Breast epithelium (tissue), 4 donors: Measurements from ENCODE around the gene CENPA. TPM values are rescaled to one million over a fixed set of nuclear protein-coding genes. Genes with fewer than 3 reads are reported as not detected.

ENCODE experiments used
- DNase-seq, 2 donors: peaks; one replicate each; pipeline ENCODE4 v3.0.0-alpha.2; 2019; ENCODE audit warnings: low spot score in 2 of 2
- H3K27ac ChIP-seq, 2 donors: fragments of 200-600 bp; sonication (generic) in 1 of 2; one replicate each; pipeline ENCODE4 v1.5.1; 2016 to 2019; ENCODE audit warnings: mild to moderate bottlenecking in 1 of 2
- H3K27me3 ChIP-seq, 2 donors: fragments of 200-600 bp; sonication (generic) in 1 of 2; one replicate each; pipeline versions ENCODE4 v1.5.1 to v1.6.0; 2017 to 2019; ENCODE audit warnings: control low read depth in 1 of 2, mild to moderate bottlenecking in 1 of 2
- H3K36me3 ChIP-seq: fragments of 200-600 bp; one replicate; pipeline ENCODE4 v1.5.1; 2019
- H3K4me1 ChIP-seq, 2 donors: fragments of 200-600 bp; sonication (generic); one replicate each; pipeline ENCODE4 v1.5.1; 2016 to 2019; ENCODE audit warnings: control low read depth in 1 of 2
- H3K4me3 ChIP-seq, 3 donors: fragments of 200-600 bp; sonication (generic); 1 replicate in 2 of 3; 2 replicates in 1 of 3; pipeline ENCODE4 v1.5.1; 2016 to 2019; ENCODE audit warnings: mild to moderate bottlenecking in 3 of 3, moderate library complexity in 2 of 3
- H3K9me3 ChIP-seq, 2 donors: fragments of 200-600 bp; sonication (generic) in 1 of 2; one replicate each; pipeline ENCODE4 v1.5.1; 2016 to 2019; ENCODE audit warnings: control low read depth in 1 of 2
- CTCF ChIP-seq, 3 donors: fragments of 450-650 bp; IDR thresholded peaks; one replicate each; pipeline ENCODE4 v1.5.1; 2016 to 2017; ENCODE audit warnings: antibody characterized with exemption in 3 of 3, mild to moderate bottlenecking in 3 of 3, moderate library complexity in 3 of 3
- POLR2A ChIP-seq: fragments of 450-650 bp; IDR thresholded peaks from one replicate; pipeline ENCODE4 v1.6.1; 2016; ENCODE audit warnings: antibody characterized with exemption, mild to moderate bottlenecking, moderate library complexity
- POLR2AphosphoS5 ChIP-seq, 3 donors: sonication (generic); formaldehyde crosslinking; IDR thresholded peaks; one replicate each; pipeline ENCODE4 v1.6.1; 2017; ENCODE audit warnings: antibody characterized with exemption in 3 of 3
- intact Hi-C: fragments of 100-400 bp; cut with DNase I; formaldehyde crosslinking; loops from one replicate; pipeline ENCODE4 v1.15.1; 2023; ENCODE audit warnings: low total_unique reads
- total RNA-seq, 3 donors: library from RNA; depleted of rRNA; stranded (reverse); fragments of >200 nt; gene quantifications; one replicate each; pipeline ENCODE4 v1.1.0, GENCODE V29; 2016

CENPA gene
- total RNA-seq, 3 donors from 2014 or later, result 0.64 TPM; not detected in 2

GRCh38 chr2:26772064-26773001 lies 13.5 kb upstream of the CENPA start:
- intact Hi-C loops, result no loop called here
- Histone ChIP-seq H3K27ac (peak overlapping the region; percentile 90 to 97), H3K4me1 (peaks cover 24 to 34% of the 10 kb centered on the region in 2 donors), H3K27me3 (no peaks in the 10 kb centered on the region), H3K9me3 (no peaks in the 10 kb centered on the region), H3K4me3 (no peak overlapping the region), H3K36me3 (no peaks in the 10 kb centered on the region)
- DNase-seq, result peak; percentile 94 to 95
- TF ChIP-seq POLR2A (no peak), CTCF (IDR thresholded peaks at IDR 0.05) (no peak), POLR2AphosphoS5 (IDR thresholded peaks at IDR 0.05) (peak; percentile 89 to 99 (median 93))

- Histone ChIP-seq H3K4me1 (peaks cover 11 to 15% of the 10 kb centered on the region in 2 donors), H3K27me3 (no peaks in the 10 kb centered on the region), H3K27ac (peak overlapping the region in 1 of 2 donors; percentile 20), H3K4me3 (no peak overlapping the region), H3K36me3 (peaks cover 20% of the 10 kb centered on the region), H3K9me3 (no peaks in the 10 kb centered on the region)
- TF ChIP-seq POLR2AphosphoS5 (IDR thresholded peaks at IDR 0.05) (no peak), POLR2A (no peak), CTCF (IDR thresholded peaks at IDR 0.05) (no peak)
- DNase-seq, result no peak
- intact Hi-C loops, result no loop called here
Measured at GRCh38 chr2:26776195-26776800, 9.6 kb upstream of the CENPA start.

- TF ChIP-seq CTCF (IDR thresholded peaks at IDR 0.05) (no peak), POLR2AphosphoS5 (IDR thresholded peaks at IDR 0.05) (no peak), POLR2A (no peak)
- intact Hi-C loops, result no loop called here
- Histone ChIP-seq H3K4me3 (no peak overlapping the region), H3K9me3 (no peaks in the 10 kb centered on the region), H3K36me3 (peaks cover 20% of the 10 kb centered on the region), H3K27ac (no peak overlapping the region), H3K4me1 (no peaks in the 10 kb centered on the region), H3K27me3 (no peaks in the 10 kb centered on the region)
- DNase-seq, result no peak
Measured at GRCh38 chr2:26778098-26778497, 7.8 kb upstream of the CENPA start.

GRCh38 chr2:26778507-26778906 lies 7.3 kb upstream of the CENPA start:
- Histone ChIP-seq H3K4me3 (no peak overlapping the region), H3K36me3 (peaks cover 20% of the 10 kb centered on the region), H3K4me1 (no peaks in the 10 kb centered on the region), H3K9me3 (no peaks in the 10 kb centered on the region), H3K27me3 (no peaks in the 10 kb centered on the region), H3K27ac (no peak overlapping the region)
- no peak for TF ChIP-seq POLR2AphosphoS5 (IDR thresholded peaks at IDR 0.05)
- TF ChIP-seq POLR2A, result no peak
- no peak for TF ChIP-seq CTCF (IDR thresholded peaks at IDR 0.05)
- intact Hi-C loops, result no loop called here
- DNase-seq, result no peak
